HTERT RPE-1 (cell line): Measurements from ENCODE around the gene RORC.
"Not testable (repeated sequence)": the region's sequence is repeated elsewhere in the genome, so short reads cannot be mapped to it uniquely, and the experiment has no call there.

Experiments
- in situ Hi-C: fragments of 300-500 bp; cut with MboI; formaldehyde crosslinking; loops from 4 replicates; pipeline ENCODE4 v1.14.3; 2020; ENCODE audit warnings: low sequenced_read_pairs

Gene RORC

DNA sequence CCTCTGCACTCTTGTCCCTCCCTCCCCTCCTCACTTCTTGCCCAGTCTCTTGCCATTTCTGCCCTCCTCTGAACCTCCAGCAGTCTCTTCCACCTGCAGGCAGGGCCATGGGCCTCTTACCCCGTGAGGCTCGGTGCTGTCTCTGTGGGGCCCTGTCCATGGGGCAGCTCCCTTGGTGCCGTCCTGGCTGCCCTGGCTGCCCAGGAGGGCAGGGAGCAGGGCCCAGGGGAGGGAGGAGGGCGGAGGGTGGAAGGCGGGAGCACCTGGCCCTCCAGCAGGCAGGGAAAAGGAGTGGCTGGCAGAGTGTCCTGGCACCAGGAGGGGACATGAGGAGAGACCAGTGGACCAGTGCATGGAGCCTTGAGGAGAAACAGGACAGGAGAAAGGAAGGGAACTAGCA lies at the start of gene RORC:
Gene RORC (minus strand): TSS at position 198 of the 400 bp plus-strand sequence. CDS start 38 bp downstream, at position 160.
- in situ Hi-C loops: no loop called here

DNA sequence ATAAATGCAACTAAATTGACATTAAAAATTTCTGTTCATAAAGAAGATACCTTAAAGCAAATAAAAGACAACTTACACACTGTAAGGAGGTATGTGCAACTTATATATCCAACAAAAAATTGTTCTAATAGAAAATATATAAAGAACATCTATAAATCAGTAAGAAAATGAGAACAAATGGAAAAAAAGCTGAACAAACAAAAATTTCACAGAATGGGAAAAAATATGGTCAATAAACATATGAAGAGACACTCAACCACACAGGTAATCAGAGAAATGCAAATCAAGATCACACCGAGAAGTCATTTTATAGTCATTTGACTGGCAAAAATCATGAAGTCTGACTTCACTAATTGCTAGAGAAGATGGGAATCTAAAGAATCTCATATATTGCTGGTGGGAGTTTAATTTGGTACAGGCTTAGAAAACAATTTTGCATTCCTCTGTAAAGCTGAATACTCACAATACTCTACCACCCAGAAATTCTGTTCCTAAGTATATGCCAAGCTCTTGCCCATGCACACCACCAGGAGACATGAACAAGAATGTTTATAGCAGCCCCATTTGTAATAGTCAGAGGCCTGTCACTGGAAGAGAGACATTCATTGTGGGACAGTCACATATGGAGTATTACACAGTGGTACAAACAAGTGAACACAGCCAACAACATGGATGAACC lies 44.0 kb upstream of the RORC start:
- in situ Hi-C loops: loop anchor here (25.0 kb wide), 1 partner anchor 112 kb away; the partner anchor contains the start of gene S100A10

DNA sequence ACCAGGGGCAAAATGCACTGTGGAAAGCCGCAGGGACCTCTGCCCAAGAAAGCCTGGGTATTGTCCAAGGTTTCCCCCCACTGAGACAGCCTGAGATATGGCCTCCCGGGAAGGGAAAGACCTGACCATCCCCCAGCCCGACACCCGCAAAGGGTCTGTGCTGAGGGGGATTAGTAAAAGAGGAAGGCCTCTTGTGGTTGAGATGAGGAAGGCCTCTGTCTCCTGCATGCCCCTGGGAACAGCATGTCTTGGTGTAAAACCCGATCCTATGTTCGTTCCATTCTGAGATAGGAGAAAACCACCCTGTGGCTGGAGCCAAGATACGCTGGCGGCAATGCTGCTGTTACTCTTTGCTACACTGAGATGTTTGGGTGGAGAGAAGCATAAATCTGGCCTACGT lies 41.2 kb upstream of the RORC start:
- in situ Hi-C loops: not testable (repeated sequence)

DNA sequence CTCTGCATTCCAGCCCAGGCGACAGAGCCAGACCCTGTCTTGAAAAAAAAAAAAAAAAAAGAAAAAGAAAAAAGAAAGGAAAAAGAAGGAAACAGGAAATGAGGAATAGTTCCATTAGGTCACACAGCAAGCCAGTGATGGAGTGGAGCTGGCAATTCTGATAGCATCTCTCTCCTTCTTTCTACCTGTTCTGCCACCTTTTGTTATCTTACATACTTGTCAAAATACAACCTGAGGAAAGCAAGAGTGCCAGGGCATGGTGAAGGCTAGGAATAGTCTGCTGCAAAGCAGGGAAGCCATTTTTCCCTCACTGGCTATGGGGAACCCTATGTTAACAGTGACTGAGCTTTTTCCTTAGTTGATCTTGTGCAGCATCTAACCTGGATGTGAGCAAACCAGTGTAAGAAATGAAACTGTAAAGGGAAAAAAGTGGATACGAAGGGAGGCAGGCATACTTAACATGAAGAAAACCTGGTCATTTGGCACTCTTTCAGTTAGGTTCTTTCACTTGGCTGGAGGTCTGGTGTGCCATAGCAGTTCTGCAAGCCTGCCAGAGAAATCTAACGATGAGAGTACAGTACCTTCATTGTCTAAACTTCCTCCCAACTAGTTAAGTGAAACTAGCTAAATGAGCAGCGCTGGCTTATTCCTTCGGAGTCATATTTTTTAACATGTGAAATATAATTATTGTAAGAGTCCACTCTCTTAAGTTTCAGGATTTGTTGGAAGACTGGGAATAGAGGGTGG lies 39.9 kb upstream of the RORC start:
- in situ Hi-C loops: no loop called here

DNA sequence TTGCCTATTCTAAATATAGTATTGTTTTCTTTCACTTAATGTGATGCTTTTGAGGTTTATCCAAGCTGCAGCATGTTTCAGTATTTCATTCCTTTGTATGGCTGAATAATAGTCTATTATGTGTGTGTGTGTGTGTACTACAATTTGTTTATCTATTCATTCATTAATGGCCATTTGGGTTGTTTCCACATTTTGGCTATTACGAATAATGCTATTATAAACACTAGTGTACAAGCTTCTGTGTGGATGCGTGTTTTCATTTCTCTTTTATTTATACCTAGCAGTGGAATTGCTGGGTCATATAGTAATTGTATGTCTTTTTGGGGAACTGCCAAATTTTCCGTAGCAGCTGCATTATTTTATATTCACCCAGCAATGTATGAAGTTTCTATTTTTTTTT lies 36.9 kb upstream of the RORC start:
- in situ Hi-C loops: no loop called here

DNA sequence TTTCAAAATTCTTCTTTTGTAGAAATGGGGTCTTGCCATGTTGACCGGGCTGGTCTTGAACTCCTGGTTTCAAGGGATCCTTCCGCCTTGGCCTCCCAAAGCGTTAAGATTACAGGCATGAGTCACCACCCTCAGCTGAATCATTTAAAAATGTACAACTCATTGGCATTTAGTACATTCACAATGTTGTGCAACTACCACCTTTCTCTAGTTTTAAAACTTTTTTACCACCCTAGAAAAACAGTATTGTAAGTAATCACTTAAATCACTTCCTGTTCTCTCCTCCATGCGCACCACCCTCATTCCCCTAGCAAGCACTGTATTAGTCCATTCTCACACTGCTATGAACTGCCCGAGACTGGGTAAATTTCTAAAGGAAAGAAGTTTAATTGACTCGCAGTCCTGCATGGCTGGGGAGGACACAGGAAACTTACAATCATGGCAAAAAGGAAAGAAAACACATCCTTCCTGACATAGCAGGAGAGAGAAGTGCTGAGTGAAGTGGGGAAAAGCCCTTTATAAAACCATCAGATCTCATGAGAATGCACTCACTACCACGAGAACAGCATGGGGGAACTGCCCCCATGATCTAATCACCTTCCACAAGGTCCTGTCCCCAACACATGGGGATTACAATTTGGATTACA lies 36.3 kb upstream of the RORC start:
- in situ Hi-C loops: no loop called here

DNA sequence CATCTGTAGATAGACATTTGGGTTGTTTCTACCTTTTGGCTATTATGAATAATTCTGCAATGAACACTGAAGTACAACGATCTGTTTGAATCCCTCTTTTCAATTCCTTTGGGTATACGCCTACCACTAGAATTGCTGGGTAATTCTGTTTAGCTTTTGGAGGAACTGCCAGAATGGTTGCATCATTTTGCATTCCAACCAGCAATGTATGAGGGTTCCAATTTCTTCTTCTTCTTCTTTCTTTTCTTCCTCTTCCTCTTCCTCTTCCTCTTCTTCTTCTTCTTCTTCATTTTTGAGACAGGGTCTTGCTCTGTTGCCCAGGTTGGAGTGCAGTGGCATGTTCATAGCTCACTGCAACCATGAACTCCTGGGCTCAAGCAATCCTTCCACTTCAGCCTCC lies 35.7 kb upstream of the RORC start:
- in situ Hi-C loops: no loop called here

DNA sequence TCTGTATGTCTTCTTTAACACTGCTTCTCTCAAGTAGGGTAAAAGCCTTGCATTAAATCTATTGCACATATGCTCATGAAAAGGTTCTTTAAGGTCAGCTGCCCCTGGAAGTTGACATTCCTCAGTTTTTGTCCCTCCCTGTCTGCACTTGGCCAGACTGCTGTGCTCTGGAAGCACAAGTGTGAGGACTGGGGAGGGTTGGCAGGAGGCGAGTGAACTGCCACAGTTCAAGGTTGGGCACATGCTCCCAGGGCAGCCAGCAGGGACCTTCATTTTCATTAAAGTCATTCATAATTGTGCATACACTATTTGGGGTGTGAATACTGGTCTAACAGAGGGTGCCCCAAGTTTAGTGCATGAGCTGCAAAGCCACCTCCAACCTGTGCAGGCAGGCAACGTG lies 32.8 kb upstream of the RORC start:
- in situ Hi-C loops: no loop called here

DNA sequence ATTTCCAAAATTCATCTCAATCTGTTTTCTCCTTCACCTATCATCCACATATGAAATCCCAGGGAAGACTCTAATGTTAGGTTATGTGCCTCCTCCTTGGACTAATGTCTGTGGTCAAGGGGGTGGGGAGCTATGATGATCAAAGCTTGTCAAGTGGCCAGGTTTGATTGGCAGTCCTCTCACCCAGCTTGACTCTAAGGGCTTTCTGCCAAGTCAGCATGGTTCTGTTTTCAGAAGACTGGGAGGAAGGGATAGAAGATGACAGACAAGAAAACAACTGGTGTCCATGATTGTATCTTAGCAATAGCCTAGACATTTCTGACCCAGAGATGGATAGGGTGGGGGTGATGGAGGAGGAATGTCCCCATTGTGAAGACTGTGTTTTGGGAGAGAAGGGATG lies 31.0 kb upstream of the RORC start:
- in situ Hi-C loops: no loop called here

DNA sequence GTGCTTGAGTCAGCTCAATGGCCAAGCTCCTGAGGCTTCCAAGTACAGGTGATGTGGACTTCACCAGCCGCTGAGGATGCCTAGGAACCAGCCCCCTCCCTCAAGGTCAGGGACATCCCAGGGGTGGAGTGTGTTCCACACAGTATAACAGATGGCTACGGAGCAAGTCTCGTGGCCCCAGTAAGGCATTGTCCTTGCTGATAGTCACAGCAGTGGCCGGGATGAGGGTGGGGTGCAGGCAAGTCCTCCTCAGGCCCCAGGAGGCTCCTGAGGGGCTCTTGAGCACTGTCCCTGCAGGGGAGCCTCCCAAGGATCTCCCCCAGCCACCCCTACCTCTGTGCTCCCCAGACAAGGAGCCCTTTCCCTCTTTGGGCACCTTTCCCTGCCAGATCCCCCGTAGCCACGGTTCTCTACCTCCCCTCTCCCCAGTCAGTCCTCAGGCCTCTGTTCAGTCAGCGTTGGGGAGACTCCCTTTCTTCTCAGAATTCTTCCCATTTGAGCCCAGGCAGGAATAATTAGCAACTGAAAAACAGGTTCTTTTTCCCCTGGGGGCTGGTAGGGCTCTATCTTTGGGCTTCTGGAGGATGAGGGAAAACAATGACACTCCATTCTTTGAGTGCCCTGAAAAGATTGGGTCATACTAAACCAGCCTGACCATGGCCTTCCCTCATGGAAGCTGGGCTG lies 29.0 kb upstream of the RORC start:
- in situ Hi-C loops: no loop called here

DNA sequence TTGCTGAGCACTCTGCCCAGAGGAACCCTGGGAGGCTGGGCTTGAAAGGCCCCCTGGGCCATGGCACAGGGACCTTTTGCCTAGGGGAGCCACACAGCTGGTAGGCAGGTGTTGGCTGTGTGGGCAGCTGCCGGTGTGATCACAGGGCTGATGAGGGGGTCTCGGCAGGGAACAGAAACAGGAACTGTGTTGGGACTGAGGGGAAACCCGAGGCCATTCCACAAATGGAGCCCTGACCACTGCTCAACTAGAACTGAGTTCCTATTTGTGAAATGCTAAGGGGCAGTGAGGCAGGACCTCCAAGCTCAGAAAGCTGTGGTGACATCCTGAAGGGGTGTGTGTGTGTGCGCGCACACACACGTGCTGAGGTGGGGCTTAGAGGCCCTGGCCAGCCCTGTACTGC lies 28.3 kb upstream of the RORC start:
- in situ Hi-C loops: no loop called here

DNA sequence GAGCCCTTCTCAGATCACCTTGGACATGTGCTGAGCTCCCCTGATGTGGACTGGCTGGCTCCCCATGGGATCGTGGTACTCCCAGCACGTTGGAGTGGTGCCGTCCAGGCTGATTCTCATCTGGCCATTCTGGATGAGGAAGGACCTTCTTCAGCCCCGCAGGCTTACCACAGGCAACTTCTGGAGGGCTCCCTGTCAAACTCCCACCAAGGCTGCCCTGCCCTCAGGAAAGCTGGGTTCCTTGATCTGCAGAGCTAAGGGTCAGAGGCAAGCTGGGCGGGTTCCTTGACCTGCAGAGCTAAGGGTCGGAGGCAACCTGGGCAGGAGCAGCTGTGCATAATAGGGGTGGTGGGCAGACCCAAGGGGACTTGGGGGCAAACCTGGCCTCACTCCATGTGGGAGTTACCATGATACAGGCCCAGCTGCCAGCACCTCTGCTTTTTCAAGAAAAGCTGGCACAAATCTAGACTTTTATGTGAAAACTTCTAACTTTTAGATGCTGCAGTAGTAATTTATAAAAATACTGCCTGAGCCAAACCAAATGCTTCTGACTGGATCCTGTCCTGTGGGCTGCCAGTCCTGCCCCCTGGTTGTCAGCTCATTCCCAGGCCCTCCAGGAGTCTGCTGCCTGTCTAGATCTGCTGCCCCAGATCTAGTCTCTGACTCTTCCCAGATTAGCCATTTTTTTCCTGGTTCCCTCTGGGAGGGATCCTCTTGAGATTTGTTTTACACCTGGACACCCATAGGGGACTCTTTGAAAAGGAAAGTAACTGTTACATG lies 27.5 kb upstream of the RORC start:
- in situ Hi-C loops: no loop called here

DNA sequence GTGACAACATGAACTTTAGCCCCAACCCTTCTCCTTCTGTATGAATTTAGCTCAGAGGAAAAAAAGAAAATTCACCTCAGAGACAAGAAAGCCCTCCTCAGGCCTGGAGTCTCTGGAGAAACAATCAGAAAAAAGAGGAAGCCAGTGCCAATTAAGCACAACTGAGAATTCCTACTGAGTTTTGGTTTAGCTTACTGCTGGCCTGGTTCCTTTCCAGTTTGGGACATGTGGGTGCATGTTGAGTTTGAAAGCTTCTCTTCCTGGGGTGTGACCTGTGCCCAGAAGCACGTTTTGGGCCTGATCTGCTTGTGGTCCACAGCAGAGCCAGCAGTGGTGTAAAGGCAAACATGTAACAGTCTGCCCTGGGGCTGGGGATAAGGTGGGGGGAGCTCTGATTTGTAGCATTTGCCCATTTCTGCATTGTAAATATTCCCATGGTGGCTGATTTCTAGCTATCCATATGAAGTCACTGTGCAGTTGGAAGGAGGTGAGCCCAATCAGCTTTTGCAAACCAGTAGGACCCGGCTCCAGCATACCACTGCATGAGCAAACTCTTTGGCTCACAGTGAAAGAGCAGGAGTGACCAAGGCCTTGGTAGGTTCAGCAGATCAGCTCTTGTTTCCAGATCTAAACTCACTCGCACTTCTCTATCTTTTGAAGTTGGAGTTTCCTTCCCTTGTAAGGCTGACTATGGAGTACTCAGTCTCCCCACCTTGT lies 26.6 kb upstream of the RORC start:
- in situ Hi-C loops: no loop called here

DNA sequence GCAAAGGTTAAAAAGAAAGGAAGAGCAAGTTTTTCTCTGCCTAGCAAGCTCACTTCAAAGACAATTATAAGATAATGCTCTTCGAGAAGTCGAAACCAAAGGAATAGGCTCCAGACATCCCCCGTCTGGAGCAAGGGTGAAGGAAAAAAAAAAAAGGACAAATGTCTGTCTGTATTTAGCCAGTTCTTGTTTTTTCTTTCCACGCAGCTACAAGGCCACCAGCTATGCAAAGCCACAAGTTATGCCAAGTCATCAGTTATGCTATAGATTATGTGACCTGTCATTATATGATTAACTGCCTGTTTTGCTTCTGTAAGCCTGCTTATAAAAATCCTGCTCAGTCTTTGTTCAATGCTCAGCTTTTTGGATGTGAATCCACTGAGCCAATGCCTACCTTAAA lies 24.3 kb upstream of the RORC start:
- in situ Hi-C loops: no loop called here

DNA sequence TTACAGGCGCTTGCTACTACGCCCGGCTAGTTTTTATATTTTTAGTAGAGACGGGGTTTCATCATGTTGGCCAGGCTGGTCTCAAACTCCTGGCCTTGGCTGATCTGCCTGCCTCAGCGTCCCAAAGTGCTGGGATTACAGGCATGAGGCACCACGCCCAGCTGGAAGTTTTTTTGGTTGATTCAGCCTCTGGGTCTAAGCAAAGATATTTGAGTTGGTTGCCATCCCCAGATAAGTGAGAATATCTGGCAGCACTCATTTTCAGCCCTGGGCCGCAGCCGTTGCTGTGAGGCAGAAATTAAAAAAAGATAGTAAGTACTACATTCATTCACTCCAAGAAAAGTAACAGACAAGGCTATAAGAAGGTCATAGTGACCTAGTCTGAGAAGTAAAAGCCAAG lies 23.9 kb upstream of the RORC start:
- in situ Hi-C loops: not testable (repeated sequence)

DNA sequence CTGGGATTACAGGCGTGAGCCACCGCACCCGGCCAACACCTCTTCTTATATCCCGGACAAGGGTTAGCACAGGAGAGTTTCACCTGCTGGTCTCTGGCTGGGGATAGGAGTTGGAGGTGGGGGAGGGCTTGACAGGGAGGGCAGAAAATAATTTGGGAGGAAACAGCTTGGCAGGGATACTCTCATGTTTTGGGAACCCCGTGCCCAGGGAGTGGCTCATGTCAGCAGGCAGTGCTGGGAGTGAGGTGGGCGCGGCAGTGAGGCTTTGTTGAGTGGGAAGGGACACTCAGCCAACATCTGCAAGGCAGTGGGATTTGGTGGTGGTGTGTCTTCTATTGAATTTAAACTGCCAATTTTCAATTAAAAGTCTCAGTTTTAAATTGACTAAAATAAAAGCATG lies 23.1 kb upstream of the RORC start:
- in situ Hi-C loops: no loop called here

DNA sequence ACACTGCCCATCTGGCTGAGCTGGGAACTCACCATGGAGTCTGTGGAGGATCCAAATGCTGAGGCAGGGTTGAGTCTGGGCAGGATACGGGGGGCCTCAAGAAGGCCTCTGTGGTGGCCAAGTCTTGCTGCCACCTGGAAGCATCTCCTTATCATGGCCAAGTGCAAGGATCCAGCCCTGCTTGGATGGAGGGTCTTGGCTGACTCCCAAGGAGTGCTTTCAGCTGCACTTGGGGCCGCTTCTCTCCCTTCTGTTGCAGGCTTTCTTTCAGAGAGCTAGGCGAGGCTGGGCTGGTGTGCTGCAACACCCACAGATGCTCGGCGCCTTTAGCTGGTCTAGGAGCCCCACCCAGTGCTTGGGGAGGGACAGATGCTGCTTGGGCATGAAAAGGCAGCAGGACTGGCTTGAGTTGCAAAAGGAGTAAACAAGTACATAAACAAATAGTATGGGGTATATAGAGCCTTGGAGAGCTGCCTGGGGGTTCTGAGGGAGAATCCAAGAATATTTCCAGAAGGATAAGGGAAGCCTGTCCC lies 21.9 kb upstream of the RORC start, which contains the start of gene THEM5:
Gene THEM5 (minus strand): TSS at position 302 of the 533 bp plus-strand sequence. CDS start 147 bp downstream, at position 155.
- in situ Hi-C loops: no loop called here

DNA sequence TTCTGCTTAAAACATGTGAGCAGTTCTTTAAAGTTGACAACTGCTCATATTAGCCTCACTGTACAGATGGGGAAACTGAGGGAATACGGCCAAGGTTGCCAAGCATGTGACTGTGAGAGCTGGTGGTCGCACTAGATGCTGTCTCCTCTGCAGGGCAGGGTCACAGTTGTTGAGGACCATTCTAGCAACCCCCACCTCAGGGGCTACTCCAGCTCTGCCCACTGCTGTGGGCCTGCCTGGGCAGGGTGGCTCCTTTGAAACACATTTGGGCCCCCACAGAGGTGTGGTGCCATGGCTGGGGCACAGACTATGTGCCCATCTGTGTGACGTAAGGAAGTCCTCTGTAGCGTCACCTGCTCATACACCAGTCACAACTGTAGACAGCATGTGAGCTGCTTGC lies 21.1 kb upstream of the RORC start:
- in situ Hi-C loops: no loop called here

DNA sequence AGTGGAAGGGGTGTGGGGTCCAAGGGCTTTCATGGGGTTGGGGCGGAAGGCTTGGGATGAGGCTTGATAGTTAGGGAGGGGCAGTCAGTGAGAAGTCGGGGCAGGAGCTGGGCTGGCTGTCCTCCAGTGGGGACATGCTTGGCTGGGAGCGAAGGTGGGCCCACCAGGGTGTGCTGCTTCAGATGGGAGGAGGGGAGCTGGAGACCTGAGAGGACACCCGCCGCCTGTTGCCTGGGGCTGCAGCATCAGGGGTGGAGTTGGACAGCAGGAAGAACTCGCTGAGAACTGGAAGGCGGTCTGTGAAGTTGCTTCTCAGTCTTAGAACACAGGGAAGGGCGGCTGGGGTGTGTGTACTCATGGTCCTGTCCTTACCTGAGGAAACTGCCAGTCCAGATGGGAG lies 20.3 kb upstream of the RORC start:
- in situ Hi-C loops: no loop called here

DNA sequence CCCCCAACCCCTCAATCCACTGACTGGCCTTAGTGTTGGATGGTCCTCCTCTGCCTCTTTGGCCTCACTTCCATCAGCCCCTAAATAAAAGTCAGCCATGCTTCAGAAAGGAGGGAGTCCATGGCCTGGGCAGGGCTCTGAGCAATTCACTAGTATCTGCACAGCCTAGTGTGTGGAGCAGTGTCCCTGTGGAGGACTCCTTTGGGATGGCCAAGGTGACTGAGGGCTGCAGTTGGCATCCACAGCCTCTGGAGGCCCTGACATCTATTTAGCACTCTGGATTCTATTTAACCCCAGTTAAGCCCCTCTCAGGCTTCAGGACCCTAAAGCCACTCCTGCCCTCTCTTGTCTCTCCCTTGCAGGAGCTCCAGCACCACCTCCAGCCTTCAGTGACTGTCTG lies 18.3 kb upstream of the RORC start:
- in situ Hi-C loops: no loop called here
